HG02798 (cell line): Measurements from ENCODE around the gene TMEM134.
"Not testable (repeated sequence)": the region's sequence is repeated elsewhere in the genome, so short reads cannot be mapped to it uniquely, and the experiment has no call there.

Source experiments
- ATAC-seq: cut with Tn5 transposase; IDR thresholded peaks from one replicate; pipeline ENCODE4 v1.9.1; 2021; ENCODE audit warnings: mild to moderate bottlenecking; ENCODE audit not compliant: unreplicated experiment, poor library complexity

Gene TMEM134, protein sequence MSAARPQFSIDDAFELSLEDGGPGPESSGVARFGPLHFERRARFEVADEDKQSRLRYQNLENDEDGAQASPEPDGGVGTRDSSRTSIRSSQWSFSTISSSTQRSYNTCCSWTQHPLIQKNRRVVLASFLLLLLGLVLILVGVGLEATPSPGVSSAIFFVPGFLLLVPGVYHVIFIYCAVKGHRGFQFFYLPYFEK

DNA sequence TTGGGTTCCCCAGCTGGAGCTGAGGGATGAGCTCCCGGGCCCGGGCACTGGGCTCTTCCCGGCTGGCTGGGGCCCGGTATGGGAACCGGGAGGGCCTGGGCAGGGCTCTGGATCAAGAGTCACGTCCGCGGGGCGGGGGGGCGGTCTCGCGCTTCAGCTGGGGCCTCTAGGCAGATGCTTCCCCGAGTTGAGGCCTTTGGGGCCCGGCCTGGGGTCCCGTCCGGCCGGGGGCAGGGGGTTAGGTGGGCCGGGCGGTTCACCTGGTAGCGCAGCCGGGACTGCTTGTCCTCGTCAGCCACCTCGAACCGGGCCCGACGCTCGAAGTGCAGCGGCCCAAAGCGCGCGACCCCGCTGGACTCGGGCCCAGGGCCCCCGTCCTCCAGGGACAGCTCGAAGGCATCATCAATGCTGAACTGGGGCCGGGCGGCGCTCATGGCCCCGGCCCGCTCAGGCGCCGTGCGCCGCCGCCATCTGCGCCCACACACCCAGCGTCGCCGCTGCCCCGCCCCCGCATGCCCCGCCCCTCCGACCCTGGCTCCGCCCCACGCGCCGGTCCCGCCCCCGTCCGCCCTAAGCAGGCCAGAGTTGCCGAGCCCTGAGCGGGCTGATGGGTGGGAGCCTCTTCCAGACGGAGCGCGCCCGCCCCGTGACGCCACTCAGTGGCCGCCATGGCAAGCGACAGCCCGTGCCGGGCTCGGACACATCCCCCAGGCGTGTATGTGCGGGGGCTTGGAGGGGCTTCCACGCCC, at the start of gene TMEM134:
TMEM134 (minus strand) TSS at position 493 of the 749 bp plus-strand sequence; CDS start at position 434, 59 bp downstream.
- ATAC-seq: peak; percentile 79

DNA sequence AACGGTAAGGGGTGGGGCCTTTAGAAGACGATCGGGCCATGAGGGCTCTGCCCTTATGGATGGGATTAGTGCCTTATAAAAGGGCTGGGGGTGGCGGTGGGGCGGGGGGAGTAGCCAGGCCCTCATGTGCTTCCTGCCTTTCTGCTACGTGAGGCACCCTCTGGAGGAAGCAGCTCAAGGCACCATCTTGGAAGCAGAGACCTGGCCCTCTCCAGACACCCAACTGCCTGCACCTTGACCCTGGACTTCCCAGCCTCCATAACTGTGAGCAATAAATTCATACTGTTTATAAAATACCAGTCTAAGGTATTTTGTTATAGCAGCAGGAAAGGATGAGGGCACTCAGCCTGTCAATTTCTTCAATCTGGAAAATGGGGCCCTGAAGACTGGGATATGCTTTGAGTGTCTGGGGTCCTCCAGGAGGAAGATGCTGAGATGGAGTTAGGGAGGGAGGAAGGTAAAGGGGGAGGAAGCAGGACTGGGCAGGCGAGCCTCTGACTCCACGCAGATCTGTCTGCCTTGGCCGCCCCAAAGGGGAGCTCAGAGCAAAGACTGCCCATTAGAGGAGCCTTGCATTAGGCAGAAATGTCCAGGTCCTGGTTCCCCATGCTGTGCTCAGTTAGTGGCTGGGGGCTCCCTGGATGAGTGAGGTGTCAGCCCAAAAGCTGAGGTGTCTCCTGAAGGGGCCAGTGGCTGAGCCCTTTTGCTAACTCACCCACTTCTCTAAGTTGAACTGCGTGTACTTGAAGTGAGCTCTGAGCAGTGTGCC, 48.9 kb upstream of the TMEM134 start:
- ATAC-seq: no peak

DNA sequence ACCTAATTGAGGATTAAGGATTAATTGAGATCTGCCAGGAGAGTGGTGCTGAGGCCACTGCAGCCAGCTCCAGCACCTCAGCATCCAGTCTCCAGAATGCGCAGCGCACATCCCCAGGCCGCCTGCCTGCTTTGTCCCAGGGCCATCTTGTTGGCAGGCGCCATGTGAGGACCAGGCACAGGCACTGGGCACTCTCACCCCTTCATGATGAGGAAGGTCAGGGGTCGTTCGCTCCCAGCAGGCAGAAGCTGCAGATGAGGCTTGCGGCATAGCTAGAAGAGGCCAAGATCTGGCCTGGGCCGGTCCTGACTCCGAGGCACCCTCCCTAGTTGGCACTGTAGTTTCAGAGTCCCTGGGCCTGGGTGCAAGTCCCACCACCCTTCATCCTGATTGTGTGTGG, 47.8 kb upstream of the TMEM134 start:
- ATAC-seq: no peak

DNA sequence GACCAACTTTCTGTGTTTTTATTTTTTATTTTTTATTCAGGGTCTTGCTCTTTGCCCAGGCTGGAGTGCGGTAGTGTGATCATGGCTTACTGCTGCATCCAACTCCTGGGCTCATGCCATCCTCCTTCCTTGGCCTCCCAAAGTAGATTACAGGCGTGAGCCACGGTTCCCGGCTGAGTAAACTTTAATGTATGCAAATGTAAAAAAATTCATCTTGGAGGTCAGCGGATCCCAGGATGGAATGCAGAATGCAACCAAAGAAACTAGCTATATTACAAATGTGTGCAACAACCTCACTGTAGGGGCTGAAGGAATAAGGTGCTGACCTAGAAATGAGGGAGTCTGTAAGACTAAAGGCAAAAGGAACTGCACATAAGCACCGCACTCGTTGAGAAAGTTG, 45.1 kb upstream of the TMEM134 start:
- no peak for ATAC-seq

DNA sequence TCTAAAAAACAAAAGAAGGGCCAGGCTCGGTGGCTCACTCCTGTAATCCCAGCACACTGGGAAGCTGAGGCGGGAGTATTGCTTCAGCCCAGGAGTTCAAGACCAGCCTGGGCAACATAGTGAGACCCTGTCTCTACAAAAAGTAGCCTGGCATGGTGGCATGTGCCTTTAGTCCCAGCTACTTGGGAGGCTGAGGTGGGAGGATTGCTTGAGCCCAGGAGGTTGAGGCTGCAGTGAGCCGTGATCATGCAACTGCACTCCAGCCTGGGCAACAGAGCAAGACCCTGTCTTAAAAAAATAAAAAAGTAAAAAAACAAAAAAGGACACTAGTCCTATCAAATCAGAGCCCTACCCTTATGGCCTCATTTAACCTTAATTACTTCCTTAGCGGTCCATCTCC, 42.5 kb upstream of the TMEM134 start:
- not testable (repeated sequence) for ATAC-seq

DNA sequence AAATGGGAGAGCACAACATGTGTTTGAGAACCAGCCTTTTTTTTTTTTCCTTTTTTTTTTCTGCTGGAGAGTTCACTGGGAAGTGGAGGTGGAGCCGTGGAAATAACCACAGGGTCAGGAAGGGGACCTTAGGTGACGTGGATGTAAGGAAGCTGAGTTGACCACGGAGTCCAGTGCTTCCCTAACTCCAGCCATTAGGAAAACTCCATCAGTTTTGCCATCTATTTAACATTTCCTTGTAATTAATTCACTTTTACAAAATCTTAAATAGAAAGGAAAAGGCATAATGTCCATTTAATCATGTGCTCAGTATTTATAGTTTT, 40.9 kb upstream of the TMEM134 start:
- ATAC-seq: no peak

DNA sequence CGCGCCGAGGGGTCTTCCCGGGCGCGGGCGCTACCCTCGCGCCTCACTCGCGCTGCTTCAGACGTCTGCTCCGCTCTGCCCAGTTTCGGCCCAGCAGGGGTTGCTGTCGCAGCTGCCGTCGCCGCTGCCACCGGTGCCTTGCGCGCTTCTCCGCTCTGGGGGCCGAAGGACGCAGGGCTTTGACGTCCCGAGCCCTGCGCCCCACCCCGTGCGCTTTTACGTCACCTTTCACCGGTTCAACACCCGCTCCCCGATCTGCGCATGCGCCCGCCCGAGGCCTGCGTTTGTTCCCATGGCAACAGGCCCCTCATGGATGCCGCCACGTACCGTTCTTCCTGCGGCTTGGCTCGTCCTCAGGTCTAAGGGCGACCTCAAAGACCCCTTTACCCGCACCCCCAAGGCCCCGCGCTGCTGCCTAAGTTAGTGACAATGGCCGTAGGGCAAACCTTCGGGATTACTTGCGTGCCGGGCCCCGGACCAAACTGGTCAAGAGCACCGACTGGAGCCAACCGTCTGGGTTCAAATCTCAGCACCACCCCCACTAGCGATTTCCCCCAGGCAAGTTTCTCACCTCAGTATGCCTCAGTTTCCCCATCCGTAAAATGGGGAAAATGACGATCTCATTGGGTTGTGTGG, 39.6 kb upstream of the TMEM134 start:
- peak; percentile 44 for ATAC-seq

DNA sequence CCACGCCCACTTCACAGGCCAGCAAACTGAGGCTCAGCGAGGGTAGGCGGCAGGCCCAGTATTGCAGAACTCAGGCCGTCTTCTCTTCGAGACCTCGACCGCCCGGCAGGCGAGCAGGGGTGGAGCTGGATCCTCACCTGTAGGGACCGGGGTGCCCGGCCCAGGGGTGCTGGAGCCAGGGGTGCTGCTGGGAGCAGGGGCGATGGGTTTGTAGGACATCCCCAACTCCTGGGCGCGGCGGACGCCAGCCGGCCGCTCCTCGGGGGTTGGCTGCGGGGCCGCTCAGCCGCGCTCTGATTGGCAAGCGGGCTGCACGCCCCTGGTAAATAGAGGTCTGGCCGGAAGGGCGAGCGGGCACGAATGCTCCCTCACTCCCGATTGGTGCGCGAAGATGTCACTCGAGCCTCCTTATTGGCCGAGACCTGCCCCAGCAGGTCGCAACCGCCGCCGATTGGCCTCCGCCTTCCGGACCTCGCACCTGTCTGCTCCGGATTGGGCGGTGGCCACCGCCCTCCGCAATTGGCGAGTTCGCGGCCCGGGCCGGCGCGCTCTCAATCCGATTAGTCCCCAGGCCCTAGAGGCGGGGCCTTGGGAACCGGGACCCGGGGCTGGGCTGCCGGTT, 38.9 kb upstream of the TMEM134 start, which contains the start of gene CDK2AP2:
CDK2AP2 (minus strand) TSS at position 299 of the 622 bp plus-strand sequence; CDS start at position 219, 80 bp downstream.
- peak; percentile 82 for ATAC-seq

DNA sequence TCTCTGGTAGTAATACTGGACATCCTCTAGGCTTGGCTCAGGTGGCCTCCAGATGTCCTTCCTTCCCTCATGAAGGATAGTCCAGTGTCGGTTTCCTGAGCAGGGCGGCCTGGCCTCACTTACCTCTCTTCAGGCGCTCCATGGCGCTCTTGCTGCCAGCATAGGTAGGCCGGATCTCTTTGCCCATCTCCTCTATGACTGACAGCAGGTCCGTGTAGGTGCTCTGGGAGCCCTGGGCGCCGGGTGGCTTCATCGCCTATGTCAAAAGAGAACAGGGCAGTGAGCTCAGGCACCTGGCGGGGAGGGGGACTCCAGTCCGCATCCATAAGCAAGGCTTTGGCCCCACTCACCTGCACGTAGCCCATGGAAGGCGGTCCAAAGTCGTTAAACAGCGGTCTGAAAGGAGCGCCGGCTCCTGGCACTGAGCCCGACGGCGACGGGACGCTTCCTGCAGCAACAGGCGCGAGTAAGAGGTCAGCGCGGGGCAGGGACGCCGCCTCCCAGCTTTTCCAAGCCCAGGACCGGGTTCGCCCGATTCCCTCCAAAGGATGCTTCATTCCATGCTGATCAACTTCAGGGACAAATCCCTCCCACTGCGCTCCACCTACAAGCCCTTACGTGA, 38.3 kb upstream of the TMEM134 start:
- no peak for ATAC-seq

DNA sequence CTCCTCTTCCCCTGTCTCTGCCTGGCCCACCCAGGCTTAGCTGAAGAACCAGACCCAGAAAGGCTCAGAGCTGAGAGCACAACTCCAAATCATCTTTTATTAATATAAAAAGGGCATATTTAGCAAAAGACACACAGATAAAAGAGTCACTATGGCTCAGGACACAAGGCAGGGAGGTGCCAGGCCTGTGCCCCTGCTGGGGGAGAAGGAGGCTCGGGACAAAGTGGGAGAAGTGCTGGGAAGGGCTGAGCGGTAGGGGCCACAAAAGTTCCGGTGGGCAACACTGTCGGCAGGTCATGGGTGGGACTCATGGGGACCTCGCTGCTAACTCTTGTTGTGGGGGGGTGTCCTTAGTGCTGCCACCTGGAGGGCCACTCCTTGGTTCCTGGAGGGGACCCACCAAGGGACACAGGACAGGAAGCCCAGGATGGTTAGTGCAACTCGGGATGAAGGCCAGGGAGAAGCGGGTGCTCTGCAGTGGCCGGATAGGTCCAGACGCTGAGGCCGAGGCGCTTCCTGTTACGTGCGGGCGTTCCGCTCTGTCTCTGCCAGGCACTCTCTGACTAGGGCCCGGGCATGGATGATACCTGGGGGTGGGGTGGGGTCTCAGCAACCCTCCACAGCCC, 37.5 kb upstream of the TMEM134 start:
- ATAC-seq: no peak

DNA sequence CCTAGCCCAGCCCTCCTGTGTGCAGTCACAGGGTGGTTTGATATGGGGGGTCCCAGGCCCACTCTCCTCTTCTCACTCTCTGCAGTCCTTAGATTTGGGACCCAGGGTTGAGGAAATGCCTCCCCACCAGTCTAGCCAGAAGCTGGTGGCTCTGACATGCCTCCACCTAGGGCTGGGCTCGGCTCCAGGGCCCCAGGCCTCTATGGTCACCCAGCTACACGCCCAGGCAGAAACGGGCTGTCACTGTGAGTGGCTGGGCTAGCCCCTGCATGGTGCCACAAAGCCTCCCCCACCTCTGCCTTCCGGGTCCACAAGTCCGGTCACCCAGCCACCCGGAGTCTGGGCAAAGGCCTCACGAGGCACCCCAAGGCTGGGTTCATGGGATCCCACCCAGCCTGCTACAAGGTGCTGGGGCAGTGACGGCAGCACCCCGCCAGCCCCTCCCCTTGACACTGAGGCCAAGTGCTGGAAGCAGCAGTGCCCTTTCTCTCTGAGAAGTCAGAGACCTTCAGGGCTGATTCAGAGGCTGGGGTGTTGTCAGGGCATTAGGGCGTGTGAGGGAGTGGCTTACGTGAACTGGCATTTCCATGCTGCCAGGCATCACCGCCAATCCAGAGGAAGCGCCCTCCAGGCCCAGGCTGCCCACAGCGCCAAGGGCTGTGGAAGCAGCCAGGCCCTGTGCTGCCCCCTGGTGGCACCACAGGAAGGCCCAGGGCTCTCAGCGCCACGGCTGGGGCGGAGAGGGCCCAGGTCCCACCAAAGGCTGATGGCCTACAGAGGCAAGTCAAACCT, 36.8 kb upstream of the TMEM134 start:
- peak; percentile 20 for ATAC-seq

DNA sequence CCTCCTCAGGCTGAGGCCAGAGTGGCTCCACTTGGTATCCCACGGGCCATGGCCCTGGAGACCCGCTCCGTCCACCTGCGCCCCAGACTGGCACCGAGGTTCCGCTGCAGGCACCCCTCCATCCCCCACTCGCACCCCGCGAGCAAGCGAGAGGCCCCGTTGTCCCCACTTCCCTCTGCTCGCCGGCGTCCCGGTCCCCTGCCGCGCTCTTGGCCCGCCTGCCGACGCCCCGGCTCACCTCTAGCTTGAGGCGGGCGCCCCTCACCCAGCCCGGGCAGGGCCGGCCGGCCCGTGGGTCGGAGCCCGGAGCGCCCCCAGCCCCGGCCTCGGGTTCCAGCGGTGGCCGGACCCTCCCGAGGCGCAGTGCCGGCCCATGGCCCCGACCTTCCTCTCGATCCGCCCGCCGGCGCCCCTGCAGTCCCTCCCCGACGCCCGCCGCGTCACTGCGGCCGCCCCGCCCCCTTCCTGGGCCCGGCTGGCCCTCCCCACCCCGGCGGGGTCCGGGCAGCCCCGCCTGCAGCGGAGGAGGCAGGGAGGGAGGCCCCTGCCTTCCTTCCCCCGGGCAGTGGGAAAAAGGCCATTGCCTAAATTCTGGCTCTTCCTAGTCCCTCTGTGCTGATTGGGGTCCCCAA, 36.0 kb upstream of the TMEM134 start, which contains the start of gene PITPNM1:
PITPNM1 (minus strand) TSS at position 414 of the 632 bp plus-strand sequence. CDS start 1,183 bp downstream, outside the sequence.
- ATAC-seq: peak; percentile 14

DNA sequence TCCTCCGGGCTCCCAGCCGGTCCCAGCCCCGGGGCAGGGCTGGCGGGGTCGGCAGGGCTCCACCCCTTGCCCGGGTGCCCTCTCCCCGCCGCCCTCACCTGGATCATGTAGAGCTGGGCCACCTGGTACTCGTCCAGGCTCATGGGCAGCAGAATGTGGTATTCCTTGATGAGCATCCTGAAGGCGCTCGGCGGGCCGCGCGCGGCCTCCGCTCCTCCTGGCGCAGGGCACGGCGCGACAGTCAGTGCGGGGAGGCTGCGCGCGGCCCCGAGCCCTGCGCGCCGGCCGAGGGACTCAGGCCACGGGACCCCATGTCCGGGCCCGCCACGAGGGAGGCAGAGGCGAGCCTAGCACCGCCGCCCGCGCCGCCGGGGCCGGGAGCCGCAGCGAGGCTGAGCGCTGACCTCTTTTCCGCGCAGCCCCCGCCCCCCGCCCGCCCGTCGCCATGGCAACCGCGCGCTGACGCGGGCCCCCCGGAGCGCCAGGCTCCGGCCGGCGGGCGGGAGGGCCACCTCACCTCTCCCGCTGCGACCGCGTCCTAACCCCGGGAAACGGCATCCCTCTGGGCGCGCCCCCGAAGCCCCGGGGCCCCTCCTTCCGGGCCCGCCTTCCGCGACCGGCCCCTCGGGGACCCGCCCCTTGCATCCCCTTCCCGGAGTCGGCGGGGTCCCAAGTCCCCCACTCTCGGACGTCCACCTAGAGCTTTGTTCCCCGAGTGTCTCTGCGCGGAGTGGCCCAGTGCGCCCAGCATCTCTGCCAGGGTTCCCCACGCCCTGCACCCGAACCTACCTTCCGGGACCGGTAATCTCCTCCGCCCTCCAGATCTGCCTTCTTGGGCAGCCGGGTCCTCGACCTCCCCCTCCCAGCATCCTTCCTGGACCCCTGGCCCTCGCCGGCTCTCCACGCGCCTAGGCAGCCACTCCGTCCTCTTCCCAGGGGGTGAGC, 35.2 kb upstream of the TMEM134 start:
- no peak for ATAC-seq

DNA sequence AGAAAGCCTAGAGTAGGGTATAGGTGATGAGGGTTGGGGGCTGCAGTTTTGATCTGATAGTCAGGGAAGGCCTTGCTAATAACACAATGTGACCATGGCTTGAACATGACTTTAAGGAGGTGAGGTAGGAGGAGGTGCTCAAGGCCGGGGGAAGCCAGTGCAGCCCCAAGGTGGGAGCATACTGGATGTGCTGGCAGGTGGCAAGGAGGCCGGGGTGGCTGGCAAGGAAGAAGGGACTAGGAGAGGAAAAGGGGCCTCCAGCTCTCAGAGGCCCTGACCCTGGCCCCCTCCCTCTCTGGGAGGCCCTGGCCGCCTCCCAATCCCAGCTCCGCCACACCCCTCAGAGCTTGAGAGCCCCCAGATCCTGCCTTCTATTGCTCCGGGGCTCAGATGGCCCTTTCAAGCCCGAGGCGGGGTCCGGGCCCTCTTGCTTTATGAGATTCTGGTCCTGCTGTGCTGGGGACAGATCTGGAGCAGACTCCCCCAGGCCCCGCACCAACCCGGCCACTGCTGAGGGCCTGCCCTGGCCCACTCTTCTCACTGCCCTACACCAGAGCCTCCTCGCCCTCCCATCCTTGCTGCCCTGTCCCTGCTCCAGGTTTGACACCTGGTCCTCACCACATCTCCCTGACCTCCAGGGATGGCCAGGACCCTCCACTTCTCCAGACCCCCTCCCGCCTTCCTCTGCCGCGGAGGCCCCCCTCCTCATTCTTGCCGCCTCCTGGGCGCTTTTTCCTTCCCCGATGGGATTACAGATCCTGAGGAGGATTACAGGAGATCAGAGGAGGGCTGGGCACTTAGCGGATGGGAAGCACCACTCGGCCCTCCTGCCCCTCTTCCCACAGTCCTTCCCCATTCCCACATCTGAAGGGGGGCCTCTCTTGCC, 34.3 kb upstream of the TMEM134 start:
- ATAC-seq: no peak

DNA sequence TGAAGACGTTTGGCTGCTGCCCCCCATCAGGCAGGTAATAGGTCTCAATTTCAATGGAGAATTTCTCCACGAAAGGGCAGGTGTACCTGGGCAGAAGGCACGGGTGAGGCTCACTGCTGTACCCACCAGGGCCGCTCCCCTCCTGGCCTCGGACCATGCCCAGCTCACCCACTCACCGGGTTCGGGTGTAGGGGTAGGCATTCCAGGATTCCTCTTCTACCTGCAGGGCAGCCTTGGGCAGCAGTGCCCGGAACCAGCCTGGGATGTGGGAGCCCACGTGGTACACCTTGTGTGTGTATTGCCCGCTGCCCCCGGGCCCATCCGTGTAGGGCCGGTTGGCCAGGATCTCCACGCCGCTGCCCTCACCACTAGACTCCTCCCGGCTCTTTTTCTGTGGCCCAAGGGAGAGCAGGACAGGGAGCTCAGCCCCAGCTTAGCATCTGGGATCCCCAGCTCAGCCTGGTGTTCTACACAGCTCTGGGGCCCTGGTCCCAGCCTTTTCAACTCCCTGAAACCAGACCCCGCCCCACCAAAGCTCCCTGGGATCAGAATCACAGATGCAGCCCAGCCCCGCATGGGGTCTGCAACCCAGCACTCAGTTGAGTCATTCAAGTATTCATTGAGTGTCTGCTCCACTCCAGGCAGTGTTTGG, 33.4 kb upstream of the TMEM134 start:
- ATAC-seq: no peak

DNA sequence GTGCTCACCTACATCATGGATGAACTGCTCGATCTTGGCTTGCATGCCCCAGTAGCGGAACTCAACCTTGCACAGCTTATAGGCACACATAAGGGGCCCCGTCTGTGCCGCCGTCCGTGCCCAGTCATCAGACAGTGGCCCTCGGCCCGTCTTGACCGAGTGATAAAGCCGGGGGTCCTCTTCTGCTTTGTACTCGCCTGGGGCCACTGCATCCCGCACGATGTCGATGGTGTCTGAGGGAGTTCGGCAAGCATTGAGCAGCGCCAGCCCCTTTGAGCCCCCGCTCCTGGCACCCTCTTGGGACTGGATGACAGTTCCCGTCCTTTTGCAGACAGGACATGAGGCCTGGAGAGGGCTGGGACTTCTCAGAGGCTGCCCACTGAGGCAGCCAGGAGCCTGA, 32.8 kb upstream of the TMEM134 start:
- no peak for ATAC-seq
